ENCODE measurements around the gene RIT1.

Gene RIT1

DNA sequence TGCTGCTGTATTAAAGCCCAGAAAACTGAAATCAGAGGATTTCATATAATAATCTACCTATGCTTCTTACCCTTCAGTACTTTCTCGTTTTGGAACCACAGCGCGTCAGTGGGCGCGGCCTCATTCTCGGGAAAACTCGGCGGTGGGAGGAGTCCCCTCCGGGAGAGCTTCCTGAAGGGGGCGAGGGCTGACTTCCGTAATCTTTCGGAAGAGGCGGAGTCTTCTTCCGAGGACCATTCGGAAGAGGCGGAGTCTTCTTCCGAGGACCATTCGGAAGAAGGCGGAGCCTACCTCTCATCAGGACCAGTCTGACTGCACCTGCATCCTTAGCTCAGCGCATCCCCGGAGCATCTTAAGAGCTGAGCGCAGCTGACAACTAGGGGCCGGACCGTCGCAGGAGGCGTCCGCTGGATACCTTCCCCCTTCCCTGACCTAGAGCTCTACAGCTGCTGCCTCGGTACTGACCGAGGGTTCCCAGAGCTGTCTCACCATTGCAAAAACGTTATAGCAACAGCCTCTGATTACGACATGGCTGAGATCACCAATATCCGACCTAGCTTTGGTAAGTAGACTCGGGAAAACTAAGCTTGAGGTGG is 51.8 kb downstream of the RIT1 start, which contains the start of gene SYT11:
SYT11 (plus strand) TSS at position 334 of the 596 bp plus-strand sequence; CDS start at position 529, 195 bp downstream.
- DNase-seq (ENCODE audit: low read depth in 3 of 3, low spot score in 1 of 3), result peak; percentile 78 to 89 (median 83)

- DNase-seq (ENCODE audit: low read depth in 3 of 3, low spot score in 1 of 3), result no peak
Measured at GRCh38 chr1:155858800-155859233, 52.3 kb downstream of the RIT1 start.

DNA sequence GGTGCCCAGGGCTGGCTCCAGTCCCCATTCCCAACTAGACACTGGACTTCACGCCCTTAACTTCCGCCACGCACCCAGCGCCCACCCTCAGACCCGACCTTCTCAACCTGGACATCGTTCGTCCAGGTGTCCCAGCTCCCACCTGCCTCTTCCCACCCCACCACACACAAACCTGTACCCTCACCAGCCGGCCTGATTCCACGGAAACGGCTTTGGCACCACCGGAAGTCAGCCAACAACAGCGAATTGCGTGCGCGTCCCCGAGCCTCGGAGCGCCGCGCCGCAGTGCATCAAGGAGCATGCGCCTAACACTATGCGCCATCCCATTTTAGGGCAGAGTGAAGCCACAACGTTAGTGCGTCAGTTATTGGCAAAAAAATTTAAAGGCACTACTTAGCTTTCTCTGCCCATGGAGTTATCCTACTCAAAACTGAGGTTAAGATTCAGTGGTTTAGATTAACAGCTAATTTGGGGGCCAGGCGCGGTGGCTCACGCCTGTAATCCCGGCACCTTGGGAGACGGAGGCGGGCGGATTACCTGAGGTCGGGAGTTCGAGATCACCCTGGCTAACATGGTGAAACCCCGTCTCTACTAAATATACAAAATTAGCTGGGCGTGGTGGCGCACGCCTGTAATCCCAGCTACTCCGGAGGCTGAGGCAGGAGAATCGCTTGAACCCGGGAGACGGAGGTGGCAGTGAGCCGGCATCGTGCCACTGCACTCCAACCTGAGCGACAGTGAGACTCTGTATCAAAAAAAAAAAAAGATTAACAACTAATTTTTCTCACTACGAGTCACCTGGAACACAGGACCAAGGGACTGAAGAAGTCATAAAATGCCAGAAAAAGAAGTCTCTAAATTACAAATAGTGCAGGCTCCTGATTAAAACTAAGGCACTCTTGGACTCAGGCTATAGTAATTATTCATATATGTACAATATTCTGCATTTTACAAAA is 53.9 kb downstream of the RIT1 start, which contains the start of gene GON4L:
GON4L (minus strand) TSS at position 240 of the 956 bp plus-strand sequence. CDS start 3,434 bp downstream, outside the sequence.
- peak; percentile 70 to 78 (median 71) for DNase-seq (ENCODE audit: low read depth in 3 of 3, low spot score in 1 of 3)

DNA sequence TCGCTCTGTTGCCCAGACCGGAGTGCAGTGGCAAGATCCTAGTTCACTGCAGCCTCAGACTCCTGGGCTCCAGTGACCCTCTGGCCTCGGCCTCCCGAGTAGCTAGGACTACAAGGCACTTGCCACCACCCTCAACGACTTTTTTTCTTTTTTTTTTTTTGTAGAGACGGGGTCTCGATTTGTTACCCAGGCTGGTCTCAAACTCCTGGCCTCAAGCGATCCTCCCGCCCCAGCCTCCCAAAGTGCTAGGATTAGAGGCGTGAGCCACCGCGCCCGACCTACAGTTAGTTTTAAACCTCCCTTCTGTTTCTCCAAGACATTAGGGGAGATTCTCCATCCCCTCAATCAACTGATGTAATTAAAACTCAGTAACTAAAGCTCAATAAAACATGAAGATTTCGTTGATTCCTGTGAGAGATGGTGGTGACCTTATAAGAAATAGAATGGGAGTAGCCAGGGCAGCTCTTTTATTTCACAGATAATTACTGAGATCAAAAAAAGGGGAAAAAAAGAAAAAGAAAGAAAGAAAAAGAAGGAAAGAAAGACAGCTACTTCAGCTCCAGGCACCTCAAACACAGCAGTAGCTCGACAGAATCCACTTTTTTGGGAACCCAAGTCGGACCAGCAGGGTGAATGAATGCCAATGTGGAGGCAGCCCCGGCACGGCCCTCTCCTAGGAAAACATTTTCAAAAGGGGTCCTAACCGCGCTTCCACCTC is 54.7 kb downstream of the RIT1 start:
- DNase-seq (ENCODE audit: low read depth in 3 of 3, low spot score in 1 of 3), result peak in 1 of 3 donors; percentile 3

GRCh38 chr1:155850345-155850744 is 60.8 kb downstream of the RIT1 start:
- DNase-seq (ENCODE audit: low read depth in 3 of 3, low spot score in 1 of 3), result no peak

DNA sequence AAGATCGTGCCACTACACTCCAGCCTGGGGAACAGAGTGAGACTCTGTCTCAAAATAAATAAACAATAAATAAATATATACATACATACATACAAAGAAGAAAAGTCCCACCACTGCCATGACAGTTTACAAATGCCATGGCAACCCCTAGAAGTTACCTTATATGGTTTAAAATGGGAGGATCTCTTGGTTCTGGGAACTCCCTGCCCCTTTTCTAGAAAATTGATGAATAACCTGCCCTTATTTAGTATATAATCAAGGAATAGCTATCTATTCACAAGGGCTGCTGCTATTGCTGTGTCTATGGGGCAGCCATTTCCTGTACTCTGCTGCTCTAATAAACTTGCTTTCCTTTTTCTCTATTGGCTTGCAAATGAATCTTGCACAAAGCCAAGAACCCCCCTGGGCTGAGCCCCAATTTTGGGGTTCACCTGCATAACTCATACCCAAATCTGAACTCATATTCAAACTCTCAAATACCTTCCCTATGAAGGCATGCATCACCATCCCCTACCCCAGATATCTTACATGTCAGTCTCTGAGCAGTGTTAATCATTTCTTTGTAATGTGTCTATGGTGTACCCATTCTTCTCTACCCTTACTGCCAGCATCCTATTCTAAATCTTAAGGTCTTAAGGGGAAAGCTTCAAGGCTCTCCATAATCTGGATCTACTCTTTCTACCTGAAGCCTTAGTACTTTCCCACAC is 63.2 kb downstream of the RIT1 start:
- DNase-seq (ENCODE audit: low read depth in 3 of 3, low spot score in 1 of 3), result no peak
